Glutamatergic neuron (in vitro differentiated cells): ENCODE results near the gene BECN2. TPM values are rescaled to one million over a fixed set of nuclear protein-coding genes. Genes with fewer than 3 reads are reported as not detected.
A peak's percentile ranks its signal among the peaks of the same experiment; 100 is the strongest.
"Not testable (repeated sequence)": the region's sequence is repeated elsewhere in the genome, so short reads cannot be mapped to it uniquely, and the experiment has no call there.

Source experiments
- DNase-seq: peaks from one replicate; pipeline ENCODE4 v3.0.0; 2022
- H3K27ac Mint-ChIP-seq: one replicate; pipeline ENCODE4 v1.8.0; 2020; ENCODE audit warnings: mild to moderate bottlenecking, mixed read lengths, inconsistent platforms; ENCODE audit not compliant: unreplicated experiment
- H3K27me3 Mint-ChIP-seq: one replicate; pipeline ENCODE4 v1.8.0; 2020; ENCODE audit warnings: mild to moderate bottlenecking, moderate library complexity, mixed read lengths, inconsistent platforms; ENCODE audit not compliant: unreplicated experiment
- H3K36me3 Mint-ChIP-seq: one replicate; pipeline ENCODE4 v1.8.0; 2020; ENCODE audit warnings: mild to moderate bottlenecking, mixed read lengths, inconsistent platforms; ENCODE audit not compliant: unreplicated experiment
- H3K4me1 Mint-ChIP-seq: one replicate; pipeline ENCODE4 v1.8.0; 2020; ENCODE audit warnings: mild to moderate bottlenecking, low read depth, mixed read lengths, inconsistent platforms; ENCODE audit not compliant: unreplicated experiment
- H3K4me3 Mint-ChIP-seq: one replicate; pipeline ENCODE4 v1.8.0; 2020; ENCODE audit warnings: mild to moderate bottlenecking, mixed read lengths, inconsistent platforms; ENCODE audit not compliant: unreplicated experiment
- H3K9me3 Mint-ChIP-seq: one replicate; pipeline ENCODE4 v1.8.0; 2020; ENCODE audit warnings: mild to moderate bottlenecking, moderate library complexity, mixed read lengths, inconsistent platforms; ENCODE audit not compliant: unreplicated experiment
- total RNA-seq: library from RNA; stranded (reverse); fragmentation: NEBNext Ultra II Directional; extraction: Animal tissue kit (Norgen Biotek cat#: 25700); gene quantifications from one replicate; pipeline ENCODE4 v1.2.1, GENCODE V29; 2021; ENCODE audit not compliant: unreplicated experiment
- TF ChIP-seq, protein P1 (sequence below): fragments of 200-600 bp; sonication (generic); IDR thresholded peaks from one replicate; pipeline ENCODE4 v1.5.0; 2021; ENCODE audit not compliant: partially characterized antibody, unreplicated experiment

BECN2 gene
- total RNA-seq, 1 donor from 2014 or later: not detected

GRCh38 chr1:241985787-241986186 is 28.2 kb downstream of the BECN2 start:
- Mint-ChIP-seq H3K9me3 (no peaks in the 10 kb centered on the region), H3K27me3 (peaks cover 2% of the 10 kb centered on the region), H3K36me3 (no peaks in the 10 kb centered on the region), H3K4me3 (no peak overlapping the region), H3K27ac (no peak overlapping the region), H3K4me1 (peaks cover 5% of the 10 kb centered on the region)
- TF ChIP-seq, protein P1, sequence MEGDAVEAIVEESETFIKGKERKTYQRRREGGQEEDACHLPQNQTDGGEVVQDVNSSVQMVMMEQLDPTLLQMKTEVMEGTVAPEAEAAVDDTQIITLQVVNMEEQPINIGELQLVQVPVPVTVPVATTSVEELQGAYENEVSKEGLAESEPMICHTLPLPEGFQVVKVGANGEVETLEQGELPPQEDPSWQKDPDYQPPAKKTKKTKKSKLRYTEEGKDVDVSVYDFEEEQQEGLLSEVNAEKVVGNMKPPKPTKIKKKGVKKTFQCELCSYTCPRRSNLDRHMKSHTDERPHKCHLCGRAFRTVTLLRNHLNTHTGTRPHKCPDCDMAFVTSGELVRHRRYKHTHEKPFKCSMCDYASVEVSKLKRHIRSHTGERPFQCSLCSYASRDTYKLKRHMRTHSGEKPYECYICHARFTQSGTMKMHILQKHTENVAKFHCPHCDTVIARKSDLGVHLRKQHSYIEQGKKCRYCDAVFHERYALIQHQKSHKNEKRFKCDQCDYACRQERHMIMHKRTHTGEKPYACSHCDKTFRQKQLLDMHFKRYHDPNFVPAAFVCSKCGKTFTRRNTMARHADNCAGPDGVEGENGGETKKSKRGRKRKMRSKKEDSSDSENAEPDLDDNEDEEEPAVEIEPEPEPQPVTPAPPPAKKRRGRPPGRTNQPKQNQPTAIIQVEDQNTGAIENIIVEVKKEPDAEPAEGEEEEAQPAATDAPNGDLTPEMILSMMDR: peak; percentile 68
- DNase-seq: peak; percentile 61

GRCh38 chr1:241988389-241988930 is 30.9 kb downstream of the BECN2 start:
- H3K27ac Mint-ChIP-seq, H3K4me1 Mint-ChIP-seq, H3K9me3 Mint-ChIP-seq, H3K27me3 Mint-ChIP-seq, H3K36me3 Mint-ChIP-seq, H3K4me3 Mint-ChIP-seq, DNase-seq: not testable (repeated sequence)

DNA sequence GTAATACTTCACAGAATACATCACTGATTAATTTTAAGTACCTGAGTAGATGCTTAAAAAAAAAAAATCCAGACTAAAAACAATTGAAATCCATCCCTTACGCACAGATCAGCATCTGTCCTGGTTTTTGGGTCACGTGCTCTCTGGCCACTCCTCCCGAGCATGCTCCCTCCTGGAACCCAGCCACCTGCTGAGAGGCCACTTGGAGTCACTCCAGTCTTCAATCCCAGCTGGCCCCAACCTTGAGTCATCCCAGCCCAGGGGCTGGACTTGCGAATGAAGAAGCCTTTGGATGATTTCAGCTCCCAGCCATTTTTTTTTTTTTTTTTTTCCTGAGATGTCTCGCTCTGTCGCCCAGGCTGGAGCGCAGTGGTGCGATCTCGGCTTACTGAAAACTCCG is 32.5 kb downstream of the BECN2 start:
- no peak overlapping the region for H3K4me3 Mint-ChIP-seq
- H3K4me1 Mint-ChIP-seq: peaks cover 5% of the 10 kb centered on the region
- H3K27me3 Mint-ChIP-seq: peaks cover 2% of the 10 kb centered on the region
- peak; percentile 38 for DNase-seq
- no peak overlapping the region for H3K27ac Mint-ChIP-seq
- TF ChIP-seq, protein P1: no peak
- no peaks in the 10 kb centered on the region for H3K36me3 Mint-ChIP-seq
- H3K9me3 Mint-ChIP-seq: peaks cover 4% of the 10 kb centered on the region

- Mint-ChIP-seq H3K4me1 (peaks cover 12% of the 10 kb centered on the region), H3K36me3 (no peaks in the 10 kb centered on the region), H3K4me3 (no peak overlapping the region), H3K27me3 (peaks cover 5% of the 10 kb centered on the region), H3K9me3 (peaks cover 7% of the 10 kb centered on the region), H3K27ac (no peak overlapping the region)
- TF ChIP-seq, protein P1: no peak
- no peak for DNase-seq
Measured at GRCh38 chr1:241992734-241993133, 35.2 kb downstream of the BECN2 start.

- no peak for DNase-seq
- Mint-ChIP-seq H3K27ac (no peak overlapping the region), H3K27me3 (peaks cover 3% of the 10 kb centered on the region), H3K4me1 (peaks cover 16% of the 10 kb centered on the region), H3K36me3 (no peaks in the 10 kb centered on the region), H3K9me3 (peaks cover 7% of the 10 kb centered on the region), H3K4me3 (no peak overlapping the region)
- TF ChIP-seq, protein P1: no peak
Measured at GRCh38 chr1:241994171-241994570, 36.6 kb downstream of the BECN2 start.
